Stimulated activated CD4-positive, alpha-beta T cell treated with anti-CD3 and anti-CD28 coated beads, Interleukin-4, amount 100 ng/mL, for 24 hours (primary cell): ENCODE measurements around the gene GPA33.

Source experiments
- DNase-seq: peaks from one replicate; pipeline ENCODE4 v3.0.0-alpha.2; 2020

GPA33 gene

GRCh38 chr1:167090314-167090942, at the start of gene GPA33:
GPA33 (minus strand) TSS chr1:167090377; CDS start chr1:167090287, 90 bp downstream.
- peak; percentile 18 for DNase-seq

GRCh38 chr1:167138703-167139102, 48.5 kb upstream of the GPA33 start:
- no peak for DNase-seq

GRCh38 chr1:167137793-167138510, 47.8 kb upstream of the GPA33 start:
- no peak for DNase-seq

- no peak for DNase-seq
These were observed 47.2 kb upstream of the GPA33 start for GRCh38 chr1:167137332-167137781.

- DNase-seq: no peak
These were observed 46.6 kb upstream of the GPA33 start for GRCh38 chr1:167136806-167137205.

- DNase-seq: no peak
These were observed 46.0 kb upstream of the GPA33 start for GRCh38 chr1:167136191-167136614.

GRCh38 chr1:167135281-167135840, 45.2 kb upstream of the GPA33 start:
- no peak for DNase-seq

- DNase-seq: no peak
These were observed 42.3 kb upstream of the GPA33 start for GRCh38 chr1:167132301-167133010.

GRCh38 chr1:167130829-167131510, 40.8 kb upstream of the GPA33 start:
- no peak for DNase-seq

GRCh38 chr1:167128261-167129227, 38.4 kb upstream of the GPA33 start:
- DNase-seq: no peak

- DNase-seq: no peak
These were observed 37.5 kb upstream of the GPA33 start for GRCh38 chr1:167127661-167128060.

- DNase-seq: no peak
These were observed 37.1 kb upstream of the GPA33 start for GRCh38 chr1:167127236-167127635.

- no peak for DNase-seq
These were observed 36.6 kb upstream of the GPA33 start for GRCh38 chr1:167126811-167127210.

GRCh38 chr1:167126317-167126716, 36.1 kb upstream of the GPA33 start:
- no peak for DNase-seq

GRCh38 chr1:167122568-167122967, 32.4 kb upstream of the GPA33 start:
- no peak for DNase-seq

- no peak for DNase-seq
These were observed 31.9 kb upstream of the GPA33 start for GRCh38 chr1:167122121-167122480.

- peak; percentile 27 for DNase-seq
These were observed 31.4 kb upstream of the GPA33 start for GRCh38 chr1:167121375-167122120.

GRCh38 chr1:167120899-167121298, 30.7 kb upstream of the GPA33 start:
- peak; percentile 12 for DNase-seq

GRCh38 chr1:167119696-167120095, 29.5 kb upstream of the GPA33 start:
- no peak for DNase-seq

GRCh38 chr1:167118188-167118587, 28.0 kb upstream of the GPA33 start:
- DNase-seq: no peak

GRCh38 chr1:167117225-167117624, 27.0 kb upstream of the GPA33 start:
- no peak for DNase-seq
